ENCODE results near the gene SH3PXD2A. TPM values are rescaled to one million over a fixed set of nuclear protein-coding genes. Genes with fewer than 3 reads are reported as not detected.
A peak's percentile ranks its signal among the peaks of the same experiment; 100 is the strongest.

SH3PXD2A gene
- total RNA-seq, 4 donors from 2014 or later: 26.5 to 56.9 (median 33.3) TPM

- no peak for TF ChIP-seq POLR2A (IDR thresholded peaks at IDR 0.05)
- TF ChIP-seq CTCF (IDR thresholded peaks at IDR 0.05): no peak
- no peak for TF ChIP-seq POLR2AphosphoS5 (IDR thresholded peaks at IDR 0.05)
- TF ChIP-seq EP300 (IDR thresholded peaks at IDR 0.05; ENCODE audit: low read depth): no peak
- in situ Hi-C loops (cut with MboI; ENCODE audit: low pct_ligation_motif_present in 1 of 4, low pct_unique_long_range_greater_than_20kb in 1 of 4, low sequenced_read_pairs in 3 of 4) (no loop called here), intact Hi-C loops (cut with DNase I; ENCODE audit: low total_unique reads) (no loop called here)
- Histone ChIP-seq H3K27ac (peak overlapping the region; percentile 44 to 69 (median 66)), H3K36me3 (no peaks in the 10 kb centered on the region), H3K27me3 (no peaks in the 10 kb centered on the region), H3K9me3 (no peaks in the 10 kb centered on the region), H3K4me1 (peaks cover 0 to 23% (median 13%) of the 10 kb centered on the region in 4 donors), H3K4me3 (peak overlapping the region in 1 of 4 donors; percentile 0)
- 71% methylated on average over 9 to 36 of the region's 37 CpGs for WGBS, 2 donors (ENCODE audit: low coverage in 1 of 2)
- peak; percentile 51 for DNase-seq
Observed at GRCh38 chr10:103668351-103669242, 186.8 kb downstream of the SH3PXD2A start.

- Histone ChIP-seq H3K9me3 (no peaks in the 10 kb centered on the region), H3K36me3 (no peaks in the 10 kb centered on the region), H3K4me3 (no peak overlapping the region), H3K27me3 (no peaks in the 10 kb centered on the region), H3K27ac (peak overlapping the region; percentile 36 to 69 (median 66)), H3K4me1 (peaks cover 0 to 34% (median 13%) of the 10 kb centered on the region in 4 donors)
- in situ Hi-C loops (cut with MboI; ENCODE audit: low pct_ligation_motif_present in 1 of 4, low pct_unique_long_range_greater_than_20kb in 1 of 4, low sequenced_read_pairs in 3 of 4) (no loop called here), intact Hi-C loops (cut with DNase I; ENCODE audit: low total_unique reads) (no loop called here)
- peak; percentile 26 for DNase-seq
- 59% methylated on average over 8 of the region's 8 CpGs; no CpG with 5 or more reads in 1 of the 2 donors for WGBS, 2 donors (ENCODE audit: low coverage in 1 of 2)
- TF ChIP-seq CTCF (IDR thresholded peaks at IDR 0.05): no peak
- TF ChIP-seq POLR2A (IDR thresholded peaks at IDR 0.05): no peak
- TF ChIP-seq POLR2AphosphoS5 (IDR thresholded peaks at IDR 0.05): no peak
- TF ChIP-seq EP300 (IDR thresholded peaks at IDR 0.05; ENCODE audit: low read depth): no peak
Observed at GRCh38 chr10:103667356-103667755, 188.0 kb downstream of the SH3PXD2A start.

- no peak overlapping the region for H3K4me3 ChIP-seq
- H3K36me3 ChIP-seq: no peaks in the 10 kb centered on the region
- WGBS, 2 donors (ENCODE audit: low coverage in 1 of 2): 88% methylated on average over 4 of the region's 4 CpGs; no CpG with 5 or more reads in 1 of the 2 donors
- peak overlapping the region; percentile 36 to 69 (median 66) for H3K27ac ChIP-seq
- H3K27me3 ChIP-seq: no peaks in the 10 kb centered on the region
- in situ Hi-C loops (cut with MboI; ENCODE audit: low pct_ligation_motif_present in 1 of 4, low pct_unique_long_range_greater_than_20kb in 1 of 4, low sequenced_read_pairs in 3 of 4): no loop called here
- H3K9me3 ChIP-seq: no peaks in the 10 kb centered on the region
- TF ChIP-seq EP300 (IDR thresholded peaks at IDR 0.05; ENCODE audit: low read depth) (no peak), CTCF (IDR thresholded peaks at IDR 0.05) (no peak), POLR2A (IDR thresholded peaks at IDR 0.05) (no peak), POLR2AphosphoS5 (IDR thresholded peaks at IDR 0.05) (no peak)
- intact Hi-C loops (cut with DNase I; ENCODE audit: low total_unique reads): no loop called here
- DNase-seq: no peak
- H3K4me1 ChIP-seq: peaks cover 3 to 37% (median 14%) of the 10 kb centered on the region in 4 donors
Observed at GRCh38 chr10:103666762-103667150, 188.6 kb downstream of the SH3PXD2A start.

- H3K4me3 ChIP-seq: no peak overlapping the region
- H3K27ac ChIP-seq: peak overlapping the region in 1 of 4 donors; percentile 67
Observed at GRCh38 chr10:103666087-103666761, 189.2 kb downstream of the SH3PXD2A start.

More at GRCh38 chr10:103666087-103666761, 189.2 kb downstream of the SH3PXD2A start:
- no peaks in the 10 kb centered on the region for H3K27me3 ChIP-seq
- in situ Hi-C loops (cut with MboI; ENCODE audit: low pct_ligation_motif_present in 1 of 4, low pct_unique_long_range_greater_than_20kb in 1 of 4, low sequenced_read_pairs in 3 of 4): no loop called here
- TF ChIP-seq CTCF (IDR thresholded peaks at IDR 0.05): peak; percentile 20 to 37 (median 28)
- TF ChIP-seq EP300 (IDR thresholded peaks at IDR 0.05; ENCODE audit: low read depth): no peak
- no peak for TF ChIP-seq POLR2AphosphoS5 (IDR thresholded peaks at IDR 0.05)
- no peak for TF ChIP-seq POLR2A (IDR thresholded peaks at IDR 0.05)
- 95 to 100% methylated on average over 3 to 9 of the region's 9 CpGs for WGBS, 2 donors (ENCODE audit: low coverage in 1 of 2)
- no peaks in the 10 kb centered on the region for H3K36me3 ChIP-seq
- no peaks in the 10 kb centered on the region for H3K9me3 ChIP-seq
- peaks cover 3 to 39% (median 17%) of the 10 kb centered on the region in 4 donors for H3K4me1 ChIP-seq
- DNase-seq: no peak
- intact Hi-C loops (cut with DNase I; ENCODE audit: low total_unique reads): no loop called here
